A549 (cell line): ENCODE results near the gene ALDH1L1. TPM values are rescaled to one million over a fixed set of nuclear protein-coding genes. Genes with fewer than 3 reads are reported as not detected.
A peak's percentile ranks its signal among the peaks of the same experiment; 100 is the strongest.

Experiments
- ATAC-seq, 2 experiments: fragments of 200-7000 bp in 1 of 2; fragments of >200 bp in 1 of 2; cut with Nextera tagmentation in 1 of 2; cut with Tn5 transposase in 1 of 2; 3 replicates each; pipeline versions ENCODE4 v1.8.0 to v1.9.1; 2018 to 2020; ENCODE audit warnings: mild to moderate bottlenecking in 1 of 2, moderate library complexity in 1 of 2
- CTCF ChIA-PET: fragments of 300-600 bp; sonication (Branson Sonifier 250); formaldehyde crosslinking; extraction: SDS; loops from one replicate; lab custom pipeline; 2021; ENCODE audit warnings: antibody characterized with exemption, inconsistent platforms; lab: Yijun Ruan, JAX
- POLR2A ChIA-PET: fragments of 350-600 bp; formaldehyde crosslinking; extraction: SDS; loops from one replicate; lab custom pipeline; 2021; ENCODE audit warnings: antibody characterized with exemption, inconsistent platforms; lab: Yijun Ruan, JAX
- DNase-seq, 2 experiments: peaks; one replicate each; pipeline versions ENCODE4 v3.0.0 to v3.0.0-alpha.2; 2011 to 2016; ENCODE audit warnings: low read depth in 1 of 2, low spot score in 1 of 2
- FAIRE-seq: peaks from 2 replicates; lab custom pipeline; 2011; peaks lifted over from hg19 to GRCh38; lab: Jason Lieb, UNC
- H3K27ac ChIP-seq, 2 experiments: fragments of >200 bp; sonication (Bioruptor Twin); formaldehyde crosslinking; 3 replicates each; pipeline ENCODE4 v1.5.1; 2016 to 2017
- H3K4me1 ChIP-seq: fragments of >200 bp; sonication (Bioruptor Twin); formaldehyde crosslinking; 3 replicates; pipeline ENCODE4 v1.6.1; 2016
- H3K4me2 ChIP-seq: fragments of >200 bp; sonication (Bioruptor Twin); formaldehyde crosslinking; 3 replicates; pipeline ENCODE4 v1.6.1; 2016
- H3K4me3 ChIP-seq: fragments of >200 bp; sonication (Bioruptor Twin); formaldehyde crosslinking; 3 replicates; pipeline ENCODE4 v1.5.1; 2016
- H3K9me3 ChIP-seq: fragments of >200 bp; sonication (Bioruptor Twin); formaldehyde crosslinking; 3 replicates; pipeline ENCODE4 v1.6.1; 2016
- CHD4 ChIP-seq: fragments of 200-600 bp; sonication (generic); IDR thresholded peaks from 2 replicates; pipeline ENCODE4 v1.6.1; 2016; ENCODE audit warnings: antibody characterized with exemption, mild to moderate bottlenecking, borderline replicate concordance
- EHMT2 ChIP-seq: fragments of 200-600 bp; sonication (generic); IDR thresholded peaks from 2 replicates; pipeline ENCODE4 v1.6.1; 2016; ENCODE audit warnings: antibody characterized with exemption, low read depth, mild to moderate bottlenecking, moderate library complexity
- ESRRA ChIP-seq: fragments of 150-350 bp; IDR thresholded peaks from 2 replicates; pipeline ENCODE4 v1.6.1; 2014; ENCODE audit warnings: mild to moderate bottlenecking, low read length, borderline replicate concordance
- FOSB ChIP-seq: fragments of 250-450 bp; sonication (Bioruptor Pico); IDR thresholded peaks from 2 replicates; pipeline ENCODE4 v1.5.0; 2020; ENCODE audit warnings: mild to moderate bottlenecking, moderate library complexity
- JUNB ChIP-seq: fragments of >200 bp; sonication (Bioruptor Twin); formaldehyde crosslinking; IDR thresholded peaks from 2 replicates; pipeline ENCODE4 v1.6.1; 2016
- KDM5A ChIP-seq: fragments of 200-600 bp; sonication (generic); IDR thresholded peaks from 2 replicates; pipeline ENCODE4 v1.6.1; 2016; ENCODE audit warnings: antibody characterized with exemption, mild to moderate bottlenecking
- NPAS2 ChIP-seq: fragments of 250-450 bp; sonication (Bioruptor Pico); IDR thresholded peaks from 2 replicates; pipeline ENCODE4 v1.8.0; 2022; ENCODE audit warnings: mild to moderate bottlenecking, moderate library complexity, borderline replicate concordance
- PHF8 ChIP-seq: fragments of 200-600 bp; sonication (generic); IDR thresholded peaks from 2 replicates; pipeline ENCODE4 v1.6.1; 2016; ENCODE audit warnings: low read depth, mild to moderate bottlenecking, antibody characterized with exemption, moderate library complexity, borderline replicate concordance
- RAD21 ChIP-seq, 2 experiments: fragments of >200 bp in 1 of 2; sonication (Bioruptor Twin) in 1 of 2; formaldehyde crosslinking in 1 of 2; IDR thresholded peaks in 1 of 2; conservative IDR thresholded peaks in 1 of 2; 2 replicates in 1 of 2; 3 replicates in 1 of 2; pipeline ENCODE4 v1.6.1; 2012 to 2018; ENCODE audit warnings: inconsistent platforms in 1 of 2
- REST ChIP-seq: fragments of 200-600 bp; sonication (generic); IDR thresholded peaks from 2 replicates; pipeline ENCODE4 v1.6.1; 2016; ENCODE audit warnings: antibody characterized with exemption, mild to moderate bottlenecking, moderate library complexity
- SMC3 ChIP-seq: fragments of >200 bp; sonication (Bioruptor Twin); formaldehyde crosslinking; IDR thresholded peaks from 3 replicates; pipeline ENCODE4 v1.6.1; 2018; ENCODE audit warnings: inconsistent platforms
- TFCP2L1 ChIP-seq: fragments of 250-450 bp; sonication (Bioruptor Pico); IDR thresholded peaks from 2 replicates; pipeline ENCODE4 v1.5.0; 2021; ENCODE audit warnings: mild to moderate bottlenecking
- ZFP36 ChIP-seq: fragments of 450-650 bp; IDR thresholded peaks from 2 replicates; pipeline ENCODE4 v1.6.1; 2014; ENCODE audit warnings: borderline replicate concordance; ENCODE audit not compliant: partially characterized antibody
- WGBS: methylation state at CpG from one replicate; pipeline ENCODE4 v1.1.6; 2017; ENCODE audit errors: missing lambda C conversion rate; 5-methylcytosine and 5-hydroxymethylcytosine counted together
- polyA plus RNA-seq, 4 experiments: library from polyadenylated mRNA; depleted of rRNA in 3 of 4; stranded (reverse); fragments of >200 nt; fragmentation: RNase III in 1 of 4; extraction: RNeasy Plus Mini Kit Qiagen cat#74134 plus additional on column Dnase treatment in 1 of 4; gene quantifications; 2 replicates in 3 of 4; 3 replicates in 1 of 4; pipeline ENCODE4 v1.2.3, GENCODE V29; 2011 to 2017
- TF ChIP-seq, protein P1 (sequence below): fragments of >200 bp; sonication (Bioruptor Twin); formaldehyde crosslinking; IDR thresholded peaks from 3 replicates; pipeline ENCODE4 v1.5.1; 2016
- TF ChIP-seq, protein P2 (sequence below): IDR thresholded peaks from 2 replicates; pipeline ENCODE4 v1.6.1; 2012

The ALDH1L1 gene
- polyA plus RNA-seq, 2 of the 4 experiments (the other 2 are of a cell fraction) = 0.14 to 0.18 TPM

DNA sequence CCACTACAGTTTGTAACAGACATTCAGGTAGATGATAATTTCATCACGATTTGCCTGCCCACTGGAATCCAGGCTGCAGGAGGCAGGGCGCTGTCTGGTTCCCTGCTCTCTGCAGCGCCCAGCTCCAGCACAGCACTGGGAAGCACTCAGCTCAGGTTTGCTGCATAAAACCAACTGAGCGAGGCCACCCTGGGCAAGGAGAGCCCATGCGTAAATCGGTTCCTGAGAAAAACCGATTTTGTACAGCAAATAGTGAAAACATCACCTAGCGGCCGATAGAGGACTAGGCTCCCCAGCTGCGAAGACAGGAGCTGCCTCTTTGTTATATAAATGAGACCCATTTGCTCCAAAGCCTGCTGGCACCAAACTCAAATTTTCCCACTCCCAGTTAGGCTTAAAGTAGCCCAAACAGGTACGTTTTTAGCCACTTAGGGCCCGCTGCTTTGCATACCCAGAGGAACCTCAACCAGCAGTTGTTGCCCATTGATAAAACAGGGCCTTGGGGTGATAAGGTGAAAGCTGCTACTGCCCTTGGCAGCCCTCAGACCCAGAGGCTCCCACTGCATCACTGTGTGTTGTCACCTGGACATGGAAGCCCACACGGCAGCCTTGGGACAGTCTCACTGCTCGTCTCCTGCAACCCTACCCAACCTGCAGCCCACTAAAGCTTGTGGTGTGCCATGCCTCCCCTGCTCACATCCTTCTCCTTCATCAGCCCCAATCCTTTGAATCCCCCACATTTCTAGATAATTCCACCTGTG, 47.5 kb downstream of the ALDH1L1 start:
- no peak overlapping the region for H3K4me3 ChIP-seq
- ChIA-PET POLR2A (no interaction called here), CTCF (interaction anchor here (0.9 to 6.8 kb wide), 28 partner anchors 11 to 297 kb away, joined by 3 to 110 read pairs (median 5); partner anchors contain the start of gene CFAP100)
- no peak overlapping the region for H3K4me2 ChIP-seq
- peak; percentile 9 to 13 for DNase-seq
- 29% methylated on average over 13 of the region's 14 CpGs for WGBS
- TF ChIP-seq, protein P1, sequence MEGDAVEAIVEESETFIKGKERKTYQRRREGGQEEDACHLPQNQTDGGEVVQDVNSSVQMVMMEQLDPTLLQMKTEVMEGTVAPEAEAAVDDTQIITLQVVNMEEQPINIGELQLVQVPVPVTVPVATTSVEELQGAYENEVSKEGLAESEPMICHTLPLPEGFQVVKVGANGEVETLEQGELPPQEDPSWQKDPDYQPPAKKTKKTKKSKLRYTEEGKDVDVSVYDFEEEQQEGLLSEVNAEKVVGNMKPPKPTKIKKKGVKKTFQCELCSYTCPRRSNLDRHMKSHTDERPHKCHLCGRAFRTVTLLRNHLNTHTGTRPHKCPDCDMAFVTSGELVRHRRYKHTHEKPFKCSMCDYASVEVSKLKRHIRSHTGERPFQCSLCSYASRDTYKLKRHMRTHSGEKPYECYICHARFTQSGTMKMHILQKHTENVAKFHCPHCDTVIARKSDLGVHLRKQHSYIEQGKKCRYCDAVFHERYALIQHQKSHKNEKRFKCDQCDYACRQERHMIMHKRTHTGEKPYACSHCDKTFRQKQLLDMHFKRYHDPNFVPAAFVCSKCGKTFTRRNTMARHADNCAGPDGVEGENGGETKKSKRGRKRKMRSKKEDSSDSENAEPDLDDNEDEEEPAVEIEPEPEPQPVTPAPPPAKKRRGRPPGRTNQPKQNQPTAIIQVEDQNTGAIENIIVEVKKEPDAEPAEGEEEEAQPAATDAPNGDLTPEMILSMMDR = peak; percentile 27
- TF ChIP-seq RAD21 (conservative IDR thresholded peaks at IDR 0.05 in 1 of 2, IDR thresholded peaks at IDR 0.05 in 1 of 2) = 0 out of 5 replicates have a peak, but pooled peaks of 1 of the 2 experiments have one; percentile 15
- TF ChIP-seq ZFP36 = no peak
- TF ChIP-seq SMC3 = 0 out of 3 replicates have a peak, but pooled peaks have one; percentile 30
- no peak overlapping the region for H3K27ac ChIP-seq
- H3K9me3 ChIP-seq = no peaks in the 10 kb centered on the region
- no peak for FAIRE-seq
- ATAC-seq = peak; percentile 35 to 69; a peak in 3 of 6 replicates
- H3K4me1 ChIP-seq = no peaks in the 10 kb centered on the region

DNA sequence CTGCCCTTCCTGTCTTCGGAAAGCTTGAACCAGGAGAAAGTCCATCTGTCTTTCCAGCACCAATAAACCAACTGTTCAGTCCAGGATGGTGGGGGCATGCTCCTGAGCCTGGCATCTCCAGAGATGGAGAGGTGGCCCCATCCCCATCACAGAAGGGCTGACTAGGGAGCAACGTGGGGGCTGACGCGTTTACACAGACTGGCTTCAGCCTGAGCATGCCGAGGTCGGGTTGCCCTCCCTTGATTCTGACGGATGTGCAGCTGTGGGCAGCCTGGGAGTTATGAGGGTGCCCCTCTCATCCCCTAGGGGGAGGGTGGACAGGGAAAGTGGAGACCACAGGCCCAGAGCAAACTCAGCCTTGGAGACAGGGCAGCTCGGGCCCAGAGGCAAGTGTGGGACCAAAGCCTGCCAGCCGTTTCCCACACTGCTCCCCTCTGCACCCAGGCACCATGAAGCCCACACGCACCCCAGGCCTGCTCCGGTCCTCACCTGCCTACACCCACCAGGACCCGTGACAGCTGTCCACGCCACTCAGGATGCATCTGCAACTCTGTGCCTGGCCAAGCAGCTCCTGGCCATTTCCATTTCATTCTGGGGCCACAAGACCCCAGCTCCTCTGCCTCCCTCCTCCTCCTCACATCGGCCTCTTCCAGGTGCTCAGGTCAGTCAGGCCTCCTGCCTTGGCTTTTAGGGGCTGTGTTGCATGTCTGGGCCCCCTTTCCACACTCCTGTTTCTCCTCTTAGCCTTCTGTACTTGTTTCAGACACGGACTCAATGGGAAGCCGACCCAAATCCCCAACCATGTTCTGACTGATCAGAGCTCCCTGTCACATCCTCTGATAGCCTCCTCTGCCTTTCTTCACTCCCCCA, 48.3 kb downstream of the ALDH1L1 start:
- H3K9me3 ChIP-seq = no peaks in the 10 kb centered on the region
- TF ChIP-seq CHD4 = no peak
- TF ChIP-seq REST = no peak
- no peak for TF ChIP-seq EHMT2
- no peak for TF ChIP-seq TFCP2L1 (CRISPR knock-in tag)
- no peak for TF ChIP-seq PHF8
- no peak for TF ChIP-seq FOSB (CRISPR knock-in tag)
- TF ChIP-seq, protein P2, sequence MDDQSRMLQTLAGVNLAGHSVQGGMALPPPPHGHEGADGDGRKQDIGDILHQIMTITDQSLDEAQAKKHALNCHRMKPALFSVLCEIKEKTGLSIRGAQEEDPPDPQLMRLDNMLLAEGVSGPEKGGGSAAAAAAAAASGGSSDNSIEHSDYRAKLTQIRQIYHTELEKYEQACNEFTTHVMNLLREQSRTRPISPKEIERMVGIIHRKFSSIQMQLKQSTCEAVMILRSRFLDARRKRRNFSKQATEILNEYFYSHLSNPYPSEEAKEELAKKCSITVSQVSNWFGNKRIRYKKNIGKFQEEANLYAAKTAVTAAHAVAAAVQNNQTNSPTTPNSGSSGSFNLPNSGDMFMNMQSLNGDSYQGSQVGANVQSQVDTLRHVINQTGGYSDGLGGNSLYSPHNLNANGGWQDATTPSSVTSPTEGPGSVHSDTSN = no peak
- TF ChIP-seq NPAS2 (CRISPR knock-in tag) = no peak
- TF ChIP-seq KDM5A = no peak
- no peak for TF ChIP-seq ESRRA
- no peak for TF ChIP-seq JUNB
- TF ChIP-seq, all 56 proteins: peak for 0
- Histone ChIP-seq H3K4me3 (no peak overlapping the region), H3K4me1 (no peaks in the 10 kb centered on the region), H3K27ac (no peak overlapping the region), H3K4me2 (no peak overlapping the region)
- DNase-seq = no peak
- WGBS = 67% methylated on average over 10 of the region's 16 CpGs
- ChIA-PET CTCF (interaction anchor here (0.6 to 6.8 kb wide), 14 partner anchors 10 to 260 kb away, joined by 3 to 110 read pairs (median 5); partner anchors contain the start of gene CFAP100), POLR2A (no interaction called here)
- no peak for ATAC-seq
- no peak for FAIRE-seq
